Peyer's patch (tissue), 4 donors: ENCODE measurements around the gene C12orf43.

Experiments used
- CTCF ChIP-seq, 6 experiments: fragments of 450-650 bp in 4 of 6; fragments of 200-600 bp in 2 of 6; sonication (generic) in 1 of 6; IDR thresholded peaks; one replicate each; pipeline ENCODE4 v1.5.1; 2017 to 2019; ENCODE audit warnings: antibody characterized with exemption in 6 of 6, mild to moderate bottlenecking in 3 of 6, moderate library complexity in 1 of 6
- POLR2A ChIP-seq, 2 donors: fragments of 450-650 bp; IDR thresholded peaks; one replicate each; pipeline ENCODE4 v1.5.1; 2017; ENCODE audit warnings: antibody characterized with exemption in 2 of 2, mild to moderate bottlenecking in 2 of 2, moderate library complexity in 2 of 2

- TF ChIP-seq CTCF (IDR thresholded peaks at IDR 0.05) (no peak), POLR2A (IDR thresholded peaks at IDR 0.05) (no peak)
Observed at GRCh38 chr12:120977531-120978295, 38.6 kb downstream of the C12orf43 start.
